Neural crest cell (in vitro differentiated cells): ENCODE results near the gene C1QL2. TPM values are rescaled to one million over a fixed set of nuclear protein-coding genes. Genes with fewer than 3 reads are reported as not detected.

Source experiments
- DNase-seq: peaks from one replicate; pipeline ENCODE4 v3.0.0; 2021; ENCODE audit warnings: low read depth, mixed read lengths, low spot score
- H3K27ac Mint-ChIP-seq: one replicate; pipeline ENCODE4 v1.8.0; 2021; ENCODE audit warnings: mild to moderate bottlenecking, mixed read lengths; ENCODE audit not compliant: unreplicated experiment
- H3K27me3 Mint-ChIP-seq: 2 replicates; pipeline ENCODE4 v1.8.0; 2021; ENCODE audit warnings: low read depth, mild to moderate bottlenecking, mixed read lengths
- H3K36me3 Mint-ChIP-seq: 2 replicates; pipeline ENCODE4 v1.8.0; 2021; ENCODE audit warnings: low read depth, mild to moderate bottlenecking, mixed read lengths
- H3K4me1 Mint-ChIP-seq: 2 replicates; pipeline ENCODE4 v1.8.0; 2021; ENCODE audit warnings: mixed read lengths
- H3K4me3 Mint-ChIP-seq: one replicate; pipeline ENCODE4 v1.8.0; 2021; ENCODE audit warnings: mild to moderate bottlenecking, mixed read lengths
- H3K9me3 Mint-ChIP-seq: 2 replicates; pipeline ENCODE4 v1.8.0; 2021; ENCODE audit warnings: mixed read lengths
- total RNA-seq: library from RNA; stranded (reverse); gene quantifications from 2 replicates; pipeline ENCODE4 v1.2.1, GENCODE V29; 2021
- TF ChIP-seq, protein P1 (sequence below): fragments of 200-600 bp; sonication (generic); conservative IDR thresholded peaks from 2 replicates; pipeline ENCODE4 v1.5.0; 2021; ENCODE audit warnings: antibody characterized with exemption, mild to moderate bottlenecking

C1QL2 gene
- total RNA-seq, 1 donor from 2014 or later: not detected

DNA sequence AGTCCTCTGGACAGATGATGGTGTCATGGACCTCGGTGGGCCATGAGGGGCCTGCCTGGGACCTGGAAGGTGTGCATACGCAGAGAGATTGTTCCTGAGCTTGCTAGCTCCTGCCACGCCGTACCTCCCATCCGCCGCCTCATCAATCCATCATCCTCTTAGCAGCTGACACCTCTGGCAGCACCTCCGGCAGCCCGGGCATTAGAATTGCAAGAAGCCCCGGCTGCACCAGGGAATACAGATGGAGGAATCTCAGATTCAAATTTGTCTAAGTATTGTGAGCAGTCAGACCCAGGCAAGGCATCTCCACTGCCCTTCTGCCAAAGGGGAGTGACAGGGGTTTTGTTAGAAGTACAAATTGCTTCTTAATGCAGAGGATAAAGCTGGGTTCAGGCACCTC lies 4.5 kb downstream of the C1QL2 start:
- H3K9me3 Mint-ChIP-seq: no peaks in the 10 kb centered on the region
- DNase-seq: no peak
- peaks cover 92% of the 10 kb centered on the region for H3K27me3 Mint-ChIP-seq
- H3K4me1 Mint-ChIP-seq: no peaks in the 10 kb centered on the region
- H3K27ac Mint-ChIP-seq: no peak overlapping the region
- H3K4me3 Mint-ChIP-seq: no peak overlapping the region
- TF ChIP-seq, protein P1, sequence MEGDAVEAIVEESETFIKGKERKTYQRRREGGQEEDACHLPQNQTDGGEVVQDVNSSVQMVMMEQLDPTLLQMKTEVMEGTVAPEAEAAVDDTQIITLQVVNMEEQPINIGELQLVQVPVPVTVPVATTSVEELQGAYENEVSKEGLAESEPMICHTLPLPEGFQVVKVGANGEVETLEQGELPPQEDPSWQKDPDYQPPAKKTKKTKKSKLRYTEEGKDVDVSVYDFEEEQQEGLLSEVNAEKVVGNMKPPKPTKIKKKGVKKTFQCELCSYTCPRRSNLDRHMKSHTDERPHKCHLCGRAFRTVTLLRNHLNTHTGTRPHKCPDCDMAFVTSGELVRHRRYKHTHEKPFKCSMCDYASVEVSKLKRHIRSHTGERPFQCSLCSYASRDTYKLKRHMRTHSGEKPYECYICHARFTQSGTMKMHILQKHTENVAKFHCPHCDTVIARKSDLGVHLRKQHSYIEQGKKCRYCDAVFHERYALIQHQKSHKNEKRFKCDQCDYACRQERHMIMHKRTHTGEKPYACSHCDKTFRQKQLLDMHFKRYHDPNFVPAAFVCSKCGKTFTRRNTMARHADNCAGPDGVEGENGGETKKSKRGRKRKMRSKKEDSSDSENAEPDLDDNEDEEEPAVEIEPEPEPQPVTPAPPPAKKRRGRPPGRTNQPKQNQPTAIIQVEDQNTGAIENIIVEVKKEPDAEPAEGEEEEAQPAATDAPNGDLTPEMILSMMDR: no peak
- no peaks in the 10 kb centered on the region for H3K36me3 Mint-ChIP-seq

- Mint-ChIP-seq H3K9me3 (no peaks in the 10 kb centered on the region), H3K4me1 (no peaks in the 10 kb centered on the region), H3K27ac (no peak overlapping the region), H3K27me3 (peaks cover 94% of the 10 kb centered on the region), H3K36me3 (no peaks in the 10 kb centered on the region), H3K4me3 (no peak overlapping the region)
- TF ChIP-seq, protein P1: no peak
- DNase-seq: no peak
These were observed 8.9 kb downstream of the C1QL2 start for GRCh38 chr2:119149611-119150010.

GRCh38 chr2:119147776-119148715 lies 10.5 kb downstream of the C1QL2 start:
- DNase-seq: no peak
- H3K36me3 Mint-ChIP-seq: no peaks in the 10 kb centered on the region
- TF ChIP-seq, protein P1: no peak
- H3K27me3 Mint-ChIP-seq: peaks cover 91% of the 10 kb centered on the region
- no peak overlapping the region for H3K27ac Mint-ChIP-seq
- no peaks in the 10 kb centered on the region for H3K4me1 Mint-ChIP-seq
- no peaks in the 10 kb centered on the region for H3K9me3 Mint-ChIP-seq
- H3K4me3 Mint-ChIP-seq: no peak overlapping the region

GRCh38 chr2:119144806-119145205 lies 13.7 kb downstream of the C1QL2 start:
- Mint-ChIP-seq H3K27me3 (peaks cover 76% of the 10 kb centered on the region), H3K4me3 (no peak overlapping the region)

GRCh38 chr2:119142824-119143223 lies 15.7 kb downstream of the C1QL2 start:
- H3K27me3 Mint-ChIP-seq: peaks cover 70% of the 10 kb centered on the region
- TF ChIP-seq, protein P1: no peak

More at GRCh38 chr2:119144806-119145205, 13.7 kb downstream of the C1QL2 start:
- no peak overlapping the region for H3K27ac Mint-ChIP-seq
- TF ChIP-seq, protein P1: no peak
- no peak for DNase-seq
- H3K4me1 Mint-ChIP-seq: no peaks in the 10 kb centered on the region
- H3K9me3 Mint-ChIP-seq: no peaks in the 10 kb centered on the region
- no peaks in the 10 kb centered on the region for H3K36me3 Mint-ChIP-seq

More at GRCh38 chr2:119142824-119143223, 15.7 kb downstream of the C1QL2 start:
- H3K9me3 Mint-ChIP-seq: no peaks in the 10 kb centered on the region
- no peak for DNase-seq
- H3K27ac Mint-ChIP-seq: no peak overlapping the region
- H3K4me3 Mint-ChIP-seq: no peak overlapping the region
- H3K36me3 Mint-ChIP-seq: no peaks in the 10 kb centered on the region
- H3K4me1 Mint-ChIP-seq: no peaks in the 10 kb centered on the region
